Iris pigment epithelial cell (primary cell): ENCODE measurements around the gene SF3B3.
"Not testable (repeated sequence)": the region's sequence is repeated elsewhere in the genome, so short reads cannot be mapped to it uniquely, and the experiment has no call there.

Experiments
- DNase-seq: peaks from one replicate; pipeline ENCODE4 v3.0.0-alpha.2; 2011; ENCODE audit warnings: low read depth

Gene SF3B3

DNA sequence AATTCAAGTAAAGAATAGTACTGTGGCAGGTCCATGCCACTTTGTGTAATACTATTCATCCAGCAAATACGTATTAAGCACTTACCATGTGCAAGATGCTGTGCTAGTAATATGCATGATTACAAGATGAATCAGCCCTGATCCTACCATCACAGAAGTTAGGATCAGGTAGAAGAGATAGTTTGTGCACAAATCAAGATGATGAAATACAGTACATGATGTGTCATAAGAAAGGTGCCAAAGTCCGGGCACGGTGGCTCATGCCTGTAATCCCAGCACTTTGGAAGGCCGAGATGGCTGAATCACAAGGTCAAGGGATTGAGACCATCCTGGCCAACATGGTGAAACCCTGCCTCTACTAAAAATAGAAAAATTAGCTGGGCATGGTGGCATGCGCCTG lies 11.2 kb upstream of the SF3B3 start:
- peak; percentile 78 for DNase-seq

DNA sequence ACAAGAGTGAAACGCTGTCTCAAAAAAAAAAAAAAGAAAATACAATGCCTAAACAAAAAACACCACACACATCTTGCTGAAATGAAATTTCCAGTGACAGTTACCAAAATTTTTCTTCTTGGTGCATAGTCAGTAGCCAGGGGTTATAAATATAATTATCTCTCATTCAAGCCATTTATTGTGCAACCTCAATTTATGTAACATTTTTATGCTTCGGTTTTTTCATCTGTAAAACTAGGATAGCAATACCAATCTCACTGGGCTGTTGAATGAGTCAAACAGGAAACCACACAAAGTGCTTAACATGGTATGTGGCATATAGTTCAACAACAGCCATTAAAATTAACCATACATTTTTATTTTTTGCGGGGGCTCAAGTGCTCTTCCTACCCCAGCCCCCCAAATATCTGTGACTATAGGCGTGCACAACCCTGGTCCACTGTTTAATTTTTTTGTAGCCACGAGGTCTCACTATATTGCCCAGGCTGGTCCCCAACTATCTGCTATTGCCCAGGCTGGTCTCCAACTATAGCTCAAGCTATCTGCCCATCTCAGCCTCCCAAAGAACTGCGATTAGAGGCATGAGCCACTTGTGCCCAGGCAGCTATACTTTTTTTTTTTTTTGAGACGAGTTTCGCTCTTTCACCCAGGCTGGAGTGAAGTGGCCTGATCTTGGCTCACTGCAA lies 2.9 kb upstream of the SF3B3 start:
- DNase-seq = peak; percentile 87

DNA sequence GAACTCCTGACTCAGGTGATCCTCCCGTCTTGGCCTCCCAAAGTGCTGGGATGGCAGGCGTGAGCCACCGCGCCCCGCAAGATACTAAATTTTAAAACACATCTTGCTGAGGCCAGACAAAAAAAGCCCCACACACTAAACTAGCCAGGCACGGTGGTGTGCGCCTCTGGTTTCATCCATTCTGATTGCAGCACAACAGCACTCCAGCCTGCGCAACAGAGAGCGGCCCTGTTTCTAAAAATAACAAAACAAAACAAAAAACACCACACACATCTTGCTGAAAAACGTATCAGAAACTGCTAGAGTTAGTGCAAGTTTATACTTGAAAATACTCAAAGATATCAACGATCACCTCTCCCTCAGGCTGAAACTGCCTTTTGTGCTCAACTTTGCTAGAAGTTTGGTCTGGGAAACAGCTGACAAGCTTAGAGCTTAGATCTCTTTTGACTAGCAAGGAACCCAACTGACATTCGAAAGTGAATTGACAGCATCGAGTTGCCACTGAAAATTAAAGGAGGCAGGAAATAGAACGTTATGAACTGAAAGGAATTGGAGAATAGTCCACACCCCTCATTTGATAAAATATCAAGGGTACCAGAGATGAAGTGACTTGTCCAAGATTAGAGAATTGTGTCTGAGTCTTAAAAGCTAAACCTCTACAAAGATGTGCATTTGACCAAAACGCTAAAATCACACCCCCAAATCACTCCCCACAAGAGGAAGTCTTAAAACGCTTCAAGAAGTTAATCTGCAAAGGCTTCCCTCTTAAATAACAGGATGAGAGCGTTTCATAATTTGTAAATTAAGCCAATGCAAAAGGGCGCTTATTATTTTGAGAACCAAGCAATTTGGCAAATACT lies 1.2 kb upstream of the SF3B3 start:
- no peak for DNase-seq

DNA sequence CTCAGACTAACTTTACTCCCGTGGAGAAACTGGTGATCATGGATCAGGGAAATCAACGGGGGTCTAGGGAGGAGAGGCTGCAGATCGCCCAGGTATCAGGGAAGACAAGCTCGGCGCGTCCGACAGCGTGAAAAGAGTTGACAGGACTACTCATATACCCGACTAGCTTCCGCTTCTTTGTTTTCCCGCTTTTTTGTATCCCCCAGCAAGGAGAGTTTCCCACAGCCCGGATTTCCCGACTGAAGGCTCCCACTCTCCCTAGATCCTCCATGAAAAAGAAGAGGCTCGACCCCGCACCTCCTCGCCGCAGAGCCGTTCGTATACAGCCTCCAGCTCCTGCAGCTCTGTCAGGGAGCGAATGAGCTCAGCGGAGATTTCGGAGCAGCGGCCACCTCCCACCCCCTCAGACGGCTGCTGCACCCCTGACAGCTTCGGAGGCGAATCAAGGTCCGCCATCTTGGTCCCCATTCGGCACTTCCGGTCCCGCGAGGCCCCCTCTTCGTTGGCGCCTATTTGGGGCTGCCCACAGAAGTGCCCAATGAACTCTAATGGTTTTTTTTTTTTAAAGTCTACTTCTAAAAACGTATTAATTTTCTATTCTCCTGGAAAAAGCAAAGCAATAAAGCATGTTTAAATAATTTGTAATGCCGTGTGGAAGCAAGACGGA lies 407 bp upstream of the SF3B3 start, which contains the start of gene COG4:
Gene COG4 (minus strand): TSS at position 479 of the 667 bp plus-strand sequence. CDS start 11 bp downstream, at position 468.
- peak; percentile 79 for DNase-seq

DNA sequence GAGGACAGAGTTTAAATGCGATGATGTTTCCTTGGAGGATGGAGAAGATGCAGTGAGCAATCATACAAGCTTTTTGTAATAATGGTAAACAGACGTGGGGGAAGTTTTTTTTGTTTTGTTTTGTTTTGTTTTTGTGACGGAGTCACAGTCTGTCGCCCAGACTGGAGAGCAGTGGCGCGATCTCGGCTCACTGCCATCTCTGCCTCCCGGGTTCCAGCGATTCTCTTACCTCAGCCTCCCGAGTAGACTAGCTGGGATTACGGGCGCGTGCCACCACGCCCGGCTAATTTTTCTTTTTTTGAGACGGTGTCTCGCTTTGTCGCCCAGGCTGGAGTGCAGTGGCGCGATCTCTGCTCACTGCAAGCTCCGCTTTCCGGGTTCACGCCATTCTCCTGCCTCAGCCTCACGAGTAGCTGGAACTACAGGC lies 796 bp downstream of the SF3B3 start:
- not testable (repeated sequence) for DNase-seq

DNA sequence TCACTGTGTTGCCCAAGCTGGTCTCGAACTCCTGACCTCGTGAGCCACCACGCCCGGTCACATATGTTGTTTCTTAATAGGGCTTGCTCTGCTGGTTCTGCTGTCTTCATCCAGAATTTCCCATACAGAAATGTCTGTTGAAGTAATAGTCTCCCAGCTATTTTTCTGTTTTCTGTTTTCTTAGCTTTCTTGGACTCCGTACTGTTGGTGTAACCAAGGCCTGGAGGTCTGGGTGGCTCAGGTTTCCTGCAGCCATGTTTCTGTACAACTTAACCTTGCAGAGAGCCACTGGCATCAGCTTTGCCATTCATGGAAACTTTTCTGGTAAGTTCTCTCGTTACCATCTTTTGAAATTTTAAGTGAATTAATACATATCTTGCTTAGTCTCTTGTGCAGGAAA lies 2.8 kb downstream of the SF3B3 start:
- peak; percentile 15 for DNase-seq

DNA sequence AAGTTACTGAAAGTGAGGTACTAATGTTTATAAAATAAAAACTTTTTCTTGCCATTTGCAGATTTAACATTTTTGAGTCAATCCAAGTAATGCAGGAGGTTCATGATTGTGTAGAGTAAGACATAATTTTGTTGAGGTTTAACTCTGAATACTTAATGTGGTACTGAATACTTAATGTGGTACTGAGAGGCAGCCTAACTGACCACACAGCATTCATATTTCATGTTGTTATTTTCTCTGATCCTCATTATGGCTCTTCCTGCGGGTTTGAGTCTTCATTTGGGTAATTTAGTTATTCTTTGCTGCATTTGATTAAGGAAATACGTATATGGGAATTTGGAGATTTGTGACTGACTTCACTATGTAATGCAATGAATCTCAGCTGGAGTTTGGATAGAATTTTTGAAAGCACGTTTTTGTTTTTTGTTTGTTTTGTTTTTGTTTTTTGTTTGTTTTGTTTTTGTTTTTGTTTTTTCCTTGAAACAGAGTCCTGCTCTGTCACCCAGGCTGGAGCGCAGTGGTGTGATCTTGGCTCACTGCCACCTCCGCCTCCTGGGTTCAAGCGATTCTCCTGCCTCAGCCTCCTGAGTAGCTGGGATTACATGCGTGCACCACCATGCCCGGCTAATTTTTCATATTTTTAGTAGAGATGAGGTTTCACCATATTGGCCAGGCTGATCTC lies 3.8 kb downstream of the SF3B3 start:
- DNase-seq = no peak

DNA sequence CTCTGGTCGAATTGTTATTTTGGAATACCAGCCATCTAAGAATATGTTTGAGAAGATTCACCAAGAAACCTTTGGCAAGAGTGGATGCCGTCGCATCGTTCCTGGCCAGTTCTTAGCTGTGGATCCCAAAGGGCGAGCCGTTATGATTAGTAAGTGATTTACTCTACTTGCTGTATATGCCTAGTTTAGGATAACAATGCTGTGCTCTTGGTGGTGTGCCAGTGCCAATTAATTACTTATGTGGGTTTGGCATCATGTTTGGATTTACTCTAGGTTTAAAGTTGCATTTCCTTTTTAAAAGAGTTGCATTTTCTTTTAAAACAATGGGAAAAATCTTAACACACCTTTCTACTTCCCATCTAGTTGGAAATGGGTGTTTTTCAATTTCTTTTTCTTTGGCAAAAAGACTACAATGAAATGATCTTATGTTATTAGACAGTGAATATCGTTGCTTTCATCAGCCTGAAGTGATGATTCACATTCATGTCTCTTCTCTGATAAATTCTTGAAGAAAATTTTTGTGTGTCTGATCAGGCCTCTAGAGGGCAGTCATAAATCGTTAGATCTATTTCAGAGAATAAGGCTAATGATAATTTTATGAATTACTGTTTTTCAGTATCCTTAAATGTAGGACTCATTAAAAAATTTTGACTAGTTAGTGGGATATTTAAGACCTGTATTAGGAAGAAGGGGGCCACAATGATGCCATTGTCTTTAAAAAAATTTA lies 5.6 kb downstream of the SF3B3 start:
- DNase-seq = peak; percentile 69

DNA sequence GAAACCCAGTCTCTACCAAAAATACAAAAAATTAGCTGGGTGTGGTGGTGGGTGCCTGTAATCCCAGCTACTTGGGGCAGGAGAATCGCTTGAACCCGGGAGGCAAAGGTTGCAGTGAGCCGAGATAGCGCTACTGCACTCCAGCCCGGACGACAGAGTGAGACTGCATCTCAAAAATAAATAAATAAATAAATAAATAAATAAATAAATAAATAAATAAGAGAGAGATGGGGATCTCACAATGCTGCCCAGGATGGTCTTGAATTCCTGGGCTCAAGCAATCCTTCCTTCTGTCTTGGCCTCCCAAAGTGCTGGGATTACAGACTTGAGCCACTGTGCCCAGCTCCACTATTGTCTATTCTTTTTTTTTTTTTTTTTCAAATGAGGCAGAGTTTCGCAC lies 6.3 kb downstream of the SF3B3 start:
- not testable (repeated sequence) for DNase-seq

DNA sequence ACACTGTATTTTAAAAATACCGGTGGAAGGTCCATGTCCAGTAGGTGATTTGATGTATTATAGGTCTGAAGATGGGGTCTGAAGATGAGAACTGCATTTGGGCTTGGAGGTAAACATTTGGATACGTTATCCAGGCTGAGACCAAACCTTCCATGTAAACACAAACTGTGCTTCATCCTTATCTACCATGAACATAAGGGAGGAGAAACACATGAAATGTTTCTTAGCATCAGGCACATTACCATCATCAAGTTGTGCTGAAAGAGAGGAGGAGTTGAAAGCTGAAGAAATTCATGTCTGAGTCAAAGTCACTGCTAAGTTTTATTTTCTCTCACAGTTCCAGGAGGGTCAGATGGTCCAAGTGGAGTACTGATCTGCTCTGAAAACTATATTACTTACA lies 11.4 kb downstream of the SF3B3 start:
- no peak for DNase-seq

DNA sequence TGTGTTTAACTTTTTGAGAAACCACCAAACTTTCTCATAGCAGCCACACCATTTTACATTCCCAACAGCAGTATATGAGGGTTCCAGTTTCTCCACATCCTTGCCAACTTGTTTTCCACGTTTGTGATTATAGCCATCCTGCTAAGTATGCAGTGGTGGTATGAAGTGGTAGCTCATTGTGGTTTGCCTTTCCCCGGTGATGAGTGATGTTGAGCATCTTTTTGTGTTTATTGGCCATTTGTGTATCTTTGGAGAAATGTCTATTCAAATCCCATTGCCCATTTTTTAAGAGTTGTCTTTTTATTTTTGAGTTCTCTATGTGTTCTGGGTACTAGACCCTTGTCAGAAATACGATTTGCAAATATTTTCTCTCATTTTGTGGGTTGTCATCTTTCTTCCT lies 17.4 kb downstream of the SF3B3 start:
- DNase-seq = no peak

DNA sequence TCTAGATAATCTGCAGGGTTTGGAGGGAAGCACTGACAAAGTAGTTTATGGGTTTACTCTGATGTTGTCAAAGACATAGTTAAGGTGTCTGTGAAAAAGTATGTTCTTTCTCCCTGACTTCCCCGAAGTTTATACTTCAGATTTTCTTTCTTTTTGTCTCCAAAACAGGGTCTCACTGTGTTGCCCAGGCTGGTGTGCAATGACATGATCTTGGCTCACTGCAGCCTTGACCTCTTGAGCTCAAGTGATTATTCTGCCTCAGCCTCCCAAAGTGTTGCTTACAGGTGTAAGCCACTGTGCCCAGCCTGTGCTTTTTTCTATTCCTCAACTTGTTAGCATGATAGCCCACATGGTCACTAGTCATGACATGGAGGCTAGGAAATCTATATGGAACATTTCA lies 20.9 kb downstream of the SF3B3 start:
- no peak for DNase-seq

DNA sequence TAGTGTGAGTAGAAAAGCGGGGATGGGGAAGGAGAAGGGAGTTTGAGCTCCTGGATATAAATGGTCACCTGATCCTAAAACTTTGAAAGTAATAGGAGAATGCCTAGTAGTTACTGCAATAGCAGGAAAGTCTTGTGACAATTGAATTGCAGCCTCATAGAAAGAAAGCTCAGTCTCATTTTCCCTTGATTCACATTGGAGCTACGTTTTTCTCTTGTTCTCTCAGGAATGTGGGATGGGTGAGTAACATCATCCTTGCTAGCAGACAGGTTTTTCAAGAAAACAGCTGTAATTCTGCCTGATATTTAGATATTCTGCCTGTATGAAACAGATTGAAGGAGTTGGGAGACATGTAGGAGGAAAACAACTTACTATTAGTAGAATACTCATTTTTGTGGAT lies 25.3 kb downstream of the SF3B3 start:
- peak; percentile 13 for DNase-seq

DNA sequence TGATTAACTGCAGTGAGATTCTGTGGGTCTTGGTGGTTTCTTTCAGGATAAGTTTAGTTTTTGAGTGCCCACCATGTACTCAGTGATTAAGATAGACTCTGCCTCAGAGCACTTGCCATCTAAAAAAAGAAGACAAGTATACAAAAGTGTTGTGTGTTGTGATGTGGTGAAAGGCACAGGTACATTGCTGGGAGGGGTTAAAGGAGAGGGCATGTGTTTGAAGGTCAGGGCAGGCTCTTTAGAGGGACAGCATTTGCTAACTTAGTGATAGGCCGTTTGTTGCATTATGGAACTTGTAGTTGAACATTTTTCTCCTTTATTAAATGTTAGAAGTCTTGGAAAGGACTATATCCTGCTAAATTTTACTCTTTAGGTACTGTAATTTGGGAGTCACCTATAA lies 26.5 kb downstream of the SF3B3 start:
- no peak for DNase-seq

DNA sequence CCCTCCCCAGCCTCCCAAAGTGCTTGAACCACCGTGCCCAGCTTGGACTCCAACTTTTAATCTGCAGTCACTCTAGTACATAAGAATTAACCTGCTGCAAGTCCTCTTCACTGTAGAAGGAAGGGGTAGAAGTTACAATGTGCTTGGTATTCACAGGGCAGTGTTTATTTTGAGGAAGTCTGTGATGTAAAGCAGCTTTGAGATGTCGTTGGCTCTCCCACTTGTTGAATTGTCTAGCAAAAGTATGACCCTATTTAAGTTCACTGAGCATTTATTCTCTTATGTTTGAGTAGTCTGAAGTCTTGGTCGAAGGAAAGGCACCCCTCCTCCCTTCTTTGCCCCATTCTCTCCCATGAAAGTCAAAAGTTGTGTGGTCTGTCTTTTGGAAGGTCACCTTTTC lies 28.2 kb downstream of the SF3B3 start:
- DNase-seq = peak; percentile 14

DNA sequence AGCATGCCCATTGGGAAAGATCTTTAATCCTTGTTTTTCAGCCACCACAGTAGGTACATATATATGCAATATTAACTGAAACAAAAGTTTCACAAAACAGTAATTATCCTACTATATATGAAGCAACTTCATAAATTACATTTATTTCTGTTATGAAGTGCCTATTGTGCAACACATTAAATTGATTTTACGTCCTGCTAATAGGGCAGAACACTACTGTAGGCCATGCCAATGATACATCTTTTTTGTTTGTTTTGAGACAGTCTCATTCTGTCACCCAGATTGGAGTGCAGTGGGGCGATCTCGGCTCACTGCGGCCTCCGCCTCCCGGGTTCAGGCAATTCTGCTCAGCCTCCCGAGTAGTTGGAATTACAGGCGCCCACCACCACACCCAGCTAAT lies 29.1 kb downstream of the SF3B3 start:
- no peak for DNase-seq

DNA sequence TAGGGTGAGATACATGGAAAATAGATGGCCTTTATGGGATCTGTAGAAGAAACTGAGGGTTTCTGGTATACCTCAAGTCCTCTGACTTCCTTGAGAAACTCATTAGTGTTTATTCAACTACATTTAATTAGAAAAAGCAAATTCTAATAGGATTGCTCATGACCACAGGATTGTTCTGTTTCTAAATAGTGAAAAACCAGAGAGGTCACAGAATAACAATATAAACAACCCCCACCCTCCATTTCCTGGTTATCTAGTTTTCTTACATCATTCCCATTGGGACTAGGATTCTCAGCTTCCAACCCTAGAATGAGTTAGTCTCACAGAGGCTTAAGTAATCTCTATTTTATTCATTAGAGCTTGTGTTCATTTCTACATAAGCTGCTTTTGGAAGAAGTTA lies 30.0 kb downstream of the SF3B3 start:
- DNase-seq = peak; percentile 86

DNA sequence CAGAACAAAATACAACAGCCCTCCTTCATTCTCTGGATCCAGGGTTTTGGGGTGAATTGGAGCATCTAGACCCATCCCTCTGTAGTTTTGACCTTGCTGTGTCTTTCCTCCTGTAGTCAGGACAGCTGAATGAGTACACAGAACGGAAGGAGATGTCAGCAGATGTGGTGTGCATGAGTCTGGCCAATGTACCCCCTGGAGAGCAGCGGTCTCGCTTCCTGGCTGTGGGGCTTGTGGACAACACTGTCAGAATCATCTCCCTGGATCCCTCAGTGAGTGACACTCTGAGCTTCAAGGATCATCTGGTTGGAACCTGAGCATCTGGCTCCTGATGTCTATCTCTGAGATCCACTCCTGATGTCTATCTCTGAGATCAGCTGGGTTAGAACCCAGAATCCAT lies 32.4 kb downstream of the SF3B3 start:
- peak; percentile 23 for DNase-seq

DNA sequence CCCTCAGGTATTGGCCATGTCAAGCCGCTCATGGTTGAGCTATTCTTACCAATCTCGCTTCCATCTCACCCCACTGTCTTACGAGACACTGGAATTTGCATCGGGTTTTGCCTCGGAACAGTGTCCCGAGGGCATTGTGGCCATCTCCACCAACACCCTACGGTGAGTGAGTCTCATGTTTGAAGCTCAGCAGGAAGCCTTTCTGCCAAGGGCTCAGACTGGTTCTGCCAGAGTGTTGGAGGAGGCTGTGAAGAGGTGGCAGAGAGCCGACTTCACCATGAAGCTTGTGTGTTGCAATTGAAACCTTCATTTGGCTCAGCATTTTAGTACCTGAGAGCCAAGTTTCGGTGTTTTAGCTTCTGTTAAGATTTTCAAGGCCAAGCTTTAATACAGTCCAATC lies 38.0 kb downstream of the SF3B3 start:
- no peak for DNase-seq

DNA sequence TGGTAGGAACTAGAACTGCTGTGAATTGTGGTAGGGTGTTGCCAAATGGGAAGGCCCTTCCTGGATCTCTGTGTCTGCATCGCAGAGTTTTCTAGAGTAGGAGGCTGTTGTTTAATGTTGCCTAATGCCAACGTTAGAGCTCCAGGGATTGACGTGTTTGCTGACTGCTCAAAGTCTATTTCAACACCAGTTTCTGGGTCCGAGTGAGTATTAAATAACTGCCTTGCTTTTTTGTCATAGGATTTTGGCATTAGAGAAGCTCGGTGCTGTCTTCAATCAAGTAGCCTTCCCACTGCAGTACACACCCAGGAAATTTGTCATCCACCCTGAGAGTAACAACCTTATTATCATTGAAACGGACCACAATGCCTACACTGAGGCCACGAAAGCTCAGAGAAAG lies 40.0 kb downstream of the SF3B3 start:
- peak; percentile 42 for DNase-seq

DNA sequence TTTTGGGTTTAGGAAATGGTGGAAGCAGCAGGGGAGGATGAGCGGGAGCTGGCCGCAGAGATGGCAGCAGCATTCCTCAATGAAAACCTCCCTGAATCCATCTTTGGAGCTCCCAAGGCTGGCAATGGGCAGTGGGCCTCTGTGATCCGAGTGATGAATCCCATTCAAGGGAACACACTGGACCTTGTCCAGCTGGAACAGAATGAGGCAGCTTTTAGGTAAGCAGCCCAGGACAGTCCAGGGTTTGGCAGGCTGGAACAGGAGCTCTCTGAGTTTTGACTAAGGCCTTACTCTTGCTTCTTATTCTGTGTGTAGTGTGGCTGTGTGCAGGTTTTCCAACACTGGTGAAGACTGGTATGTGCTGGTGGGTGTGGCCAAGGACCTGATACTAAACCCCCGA lies 41.4 kb downstream of the SF3B3 start:
- DNase-seq = no peak
